ENCODE data around the gene CACNA1E.

CACNA1E gene

DNA sequence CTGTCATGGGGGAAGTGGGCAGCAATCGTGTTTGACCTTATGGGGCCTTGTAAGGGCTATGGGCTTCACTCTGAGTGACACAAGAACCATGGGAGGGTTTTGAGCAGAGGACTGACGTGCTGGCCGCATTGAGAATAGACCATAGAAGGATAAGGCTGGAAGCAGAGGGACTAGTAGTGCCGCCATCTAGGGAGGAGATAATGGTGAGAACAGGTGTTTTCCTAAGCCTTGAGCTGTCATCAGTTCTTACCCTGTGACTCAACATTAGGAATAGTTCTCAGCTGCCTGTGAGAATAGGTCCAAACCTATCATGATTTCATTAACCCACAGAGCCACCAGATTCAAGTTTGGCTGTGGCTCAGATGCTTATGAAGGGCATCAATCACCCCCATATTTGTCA, 228.5 kb downstream of the CACNA1E start:
- Histone ChIP-seq H3K79me2 (ENCODE audit: control insufficient read depth, insufficient read depth, low read length, poor library complexity) (no peaks in the 10 kb centered on the region), H3K27me3 (ENCODE audit: insufficient read depth, low read length) (no peaks in the 10 kb centered on the region), H3K79me1 (ENCODE audit: low read length) (no peaks in the 10 kb centered on the region), H3K4me2 (ENCODE audit: low read length) (no peak overlapping the region), H3K14ac (ENCODE audit: low read length) (no peak overlapping the region), H2BK12ac (ENCODE audit: low read length) (no peak overlapping the region), H3K4me3 (ENCODE audit: low read depth, low read length) (no peak overlapping the region), H3K4me1 (ENCODE audit: control insufficient read depth in 1 of 2, insufficient read depth in 2 of 2, low read length in 2 of 2) (no peaks in the 10 kb centered on the region), H4K8ac (ENCODE audit: low read depth, low read length) (no peak overlapping the region), H2BK5ac (ENCODE audit: low read depth, low read length, poor library complexity) (no peak overlapping the region), H3K23ac (ENCODE audit: low read length) (no peak overlapping the region), H4K12ac (ENCODE audit: low read depth, low read length) (no peak overlapping the region), H3K9me3 (ENCODE audit: insufficient read depth, low read depth, low read length) (peaks cover 5% of the 10 kb centered on the region), H3K9ac (ENCODE audit: low read length) (no peak overlapping the region), H2AK5ac (ENCODE audit: low read length) (no peak overlapping the region), H3K36me3 (ENCODE audit: control insufficient read depth in 1 of 2, insufficient read depth in 2 of 2, low read length in 2 of 2) (no peaks in the 10 kb centered on the region), H2BK120ac (ENCODE audit: insufficient read depth, low read length, poor library complexity) (no peak overlapping the region), H3K27ac (ENCODE audit: low read depth, low read length) (no peak overlapping the region), H4K91ac (ENCODE audit: low read depth, low read length) (no peak overlapping the region), H3K4ac (ENCODE audit: low read depth, low read length) (no peak overlapping the region), H3K18ac (ENCODE audit: low read length) (no peak overlapping the region), H2AFZ (ENCODE audit: insufficient read depth, low read length, poor library complexity) (no peak overlapping the region)
- no CpG with 5 or more reads among the region's 4 CpGs for WGBS (ENCODE audit: extremely low coverage, insufficient coverage, insufficient read length)
- DNase-seq: no peak

DNA sequence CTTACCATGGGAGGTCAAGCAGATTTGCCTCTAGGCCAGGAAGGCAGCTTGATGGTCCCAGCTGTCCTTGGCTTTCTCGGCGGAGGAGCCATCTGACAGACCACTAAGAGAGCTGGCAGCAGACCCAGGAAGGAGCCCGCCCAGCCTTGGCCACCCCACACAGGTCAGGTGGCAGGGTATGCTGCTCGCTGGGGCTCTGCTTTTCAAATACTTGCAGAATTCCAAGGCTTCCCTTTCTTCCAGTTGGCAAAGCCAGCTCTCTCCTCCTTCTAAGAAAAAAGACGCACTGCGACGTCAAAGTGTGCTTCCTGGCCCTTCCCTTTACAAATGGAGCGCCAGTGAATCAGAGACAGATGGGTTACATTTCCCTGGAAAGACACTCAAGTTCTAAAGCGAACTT, 229.4 kb downstream of the CACNA1E start:
- Histone ChIP-seq H3K27me3 (ENCODE audit: insufficient read depth, low read length) (no peaks in the 10 kb centered on the region), H3K4me2 (ENCODE audit: low read length) (no peak overlapping the region), H3K18ac (ENCODE audit: low read length) (no peak overlapping the region), H3K4me1 (ENCODE audit: control insufficient read depth in 1 of 2, insufficient read depth in 2 of 2, low read length in 2 of 2) (no peaks in the 10 kb centered on the region), H3K79me2 (ENCODE audit: control insufficient read depth, insufficient read depth, low read length, poor library complexity) (no peaks in the 10 kb centered on the region), H4K8ac (ENCODE audit: low read depth, low read length) (no peak overlapping the region), H3K9me3 (ENCODE audit: insufficient read depth, low read depth, low read length) (peaks cover 5% of the 10 kb centered on the region), H2BK120ac (ENCODE audit: insufficient read depth, low read length, poor library complexity) (no peak overlapping the region), H4K91ac (ENCODE audit: low read depth, low read length) (no peak overlapping the region), H3K14ac (ENCODE audit: low read length) (no peak overlapping the region), H2BK5ac (ENCODE audit: low read depth, low read length, poor library complexity) (no peak overlapping the region), H2AK5ac (ENCODE audit: low read length) (no peak overlapping the region), H2AFZ (ENCODE audit: insufficient read depth, low read length, poor library complexity) (no peak overlapping the region), H3K4ac (ENCODE audit: low read depth, low read length) (no peak overlapping the region), H4K12ac (ENCODE audit: low read depth, low read length) (no peak overlapping the region), H3K9ac (ENCODE audit: low read length) (no peak overlapping the region), H3K36me3 (ENCODE audit: control insufficient read depth in 1 of 2, insufficient read depth in 2 of 2, low read length in 2 of 2) (no peaks in the 10 kb centered on the region), H2BK12ac (ENCODE audit: low read length) (no peak overlapping the region), H3K23ac (ENCODE audit: low read length) (no peak overlapping the region), H3K4me3 (ENCODE audit: low read depth, low read length) (no peak overlapping the region), H3K79me1 (ENCODE audit: low read length) (no peaks in the 10 kb centered on the region), H3K27ac (ENCODE audit: low read depth, low read length) (no peak overlapping the region)
- whole genome bisulfite sequencing (ENCODE audit: extremely low coverage, insufficient coverage, insufficient read length): no CpG with 5 or more reads among the region's 9 CpGs
- no peak for DNase-seq

DNA sequence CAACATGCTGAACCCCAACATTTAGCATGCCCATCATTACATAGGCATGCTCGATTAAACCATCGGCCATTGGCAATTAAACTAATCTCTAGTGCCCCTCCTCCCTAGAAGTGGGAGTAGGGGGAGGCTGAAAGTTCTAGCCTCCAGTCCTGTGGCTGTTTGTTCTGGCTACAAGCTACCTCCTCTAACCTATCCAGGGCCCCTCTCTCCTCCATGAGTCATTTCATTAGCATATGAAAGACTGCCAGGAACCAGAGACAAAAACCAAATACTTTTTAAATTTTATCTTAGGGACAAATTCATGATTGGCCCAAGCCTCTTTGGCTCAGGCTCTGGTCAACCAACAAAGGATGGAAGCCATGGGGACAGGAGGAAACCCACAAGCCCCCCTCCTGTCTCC, 231.1 kb downstream of the CACNA1E start:
- H4K91ac ChIP-seq (ENCODE audit: low read depth, low read length): no peak overlapping the region
- H2BK5ac ChIP-seq (ENCODE audit: low read depth, low read length, poor library complexity): no peak overlapping the region
- no peak overlapping the region for H3K4me2 ChIP-seq (ENCODE audit: low read length)
- no peak overlapping the region for H2BK12ac ChIP-seq (ENCODE audit: low read length)
- no peak overlapping the region for H3K4ac ChIP-seq (ENCODE audit: low read depth, low read length)
- DNase-seq: no peak
- no peaks in the 10 kb centered on the region for H3K9me3 ChIP-seq (ENCODE audit: insufficient read depth, low read depth, low read length)
- H2AK5ac ChIP-seq (ENCODE audit: low read length): no peak overlapping the region
- H3K27ac ChIP-seq (ENCODE audit: low read depth, low read length): no peak overlapping the region
- no peaks in the 10 kb centered on the region for H3K79me1 ChIP-seq (ENCODE audit: low read length)
- no peaks in the 10 kb centered on the region for H3K4me1 ChIP-seq (ENCODE audit: control insufficient read depth in 1 of 2, insufficient read depth in 2 of 2, low read length in 2 of 2)
- H2AFZ ChIP-seq (ENCODE audit: insufficient read depth, low read length, poor library complexity): no peak overlapping the region
- H3K79me2 ChIP-seq (ENCODE audit: control insufficient read depth, insufficient read depth, low read length, poor library complexity): no peaks in the 10 kb centered on the region
- H3K4me3 ChIP-seq (ENCODE audit: low read depth, low read length): no peak overlapping the region
- no peak overlapping the region for H3K23ac ChIP-seq (ENCODE audit: low read length)
- H3K9ac ChIP-seq (ENCODE audit: low read length): no peak overlapping the region
- H3K27me3 ChIP-seq (ENCODE audit: insufficient read depth, low read length): no peaks in the 10 kb centered on the region
- H4K12ac ChIP-seq (ENCODE audit: low read depth, low read length): no peak overlapping the region
- no peak overlapping the region for H3K14ac ChIP-seq (ENCODE audit: low read length)
- no peak overlapping the region for H2BK120ac ChIP-seq (ENCODE audit: insufficient read depth, low read length, poor library complexity)
- WGBS (ENCODE audit: extremely low coverage, insufficient coverage, insufficient read length): no CpG with 5 or more reads among the region's 2 CpGs
- H3K18ac ChIP-seq (ENCODE audit: low read length): no peak overlapping the region
- H4K8ac ChIP-seq (ENCODE audit: low read depth, low read length): no peak overlapping the region
- no peaks in the 10 kb centered on the region for H3K36me3 ChIP-seq (ENCODE audit: control insufficient read depth in 1 of 2, insufficient read depth in 2 of 2, low read length in 2 of 2)

DNA sequence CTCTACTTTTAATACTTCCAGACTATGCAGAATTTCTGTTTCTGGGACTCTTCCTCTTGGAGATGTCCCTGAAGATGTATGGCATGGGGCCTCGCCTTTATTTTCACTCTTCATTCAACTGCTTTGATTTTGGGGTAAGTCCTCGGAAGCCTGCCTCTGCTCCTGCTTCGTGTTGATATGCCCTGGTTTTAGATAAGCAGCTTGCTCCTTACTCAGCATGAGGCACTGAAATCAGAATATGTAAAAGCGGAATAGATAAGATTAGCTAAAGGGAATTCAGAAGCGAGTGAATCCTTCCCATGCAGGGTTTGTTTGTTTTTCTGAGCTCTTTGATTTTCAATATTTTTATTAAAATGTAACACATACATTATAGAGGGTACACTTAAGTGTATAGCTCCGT, 234.7 kb downstream of the CACNA1E start:
- no peak overlapping the region for H4K12ac ChIP-seq (ENCODE audit: low read depth, low read length)
- no peaks in the 10 kb centered on the region for H3K27me3 ChIP-seq (ENCODE audit: insufficient read depth, low read length)
- no peaks in the 10 kb centered on the region for H3K79me2 ChIP-seq (ENCODE audit: control insufficient read depth, insufficient read depth, low read length, poor library complexity)
- no peak overlapping the region for H2AK5ac ChIP-seq (ENCODE audit: low read length)
- H3K9me3 ChIP-seq (ENCODE audit: insufficient read depth, low read depth, low read length): no peaks in the 10 kb centered on the region
- no peak overlapping the region for H2BK120ac ChIP-seq (ENCODE audit: insufficient read depth, low read length, poor library complexity)
- no peak overlapping the region for H3K4me2 ChIP-seq (ENCODE audit: low read length)
- WGBS (ENCODE audit: extremely low coverage, insufficient coverage, insufficient read length): no CpG with 5 or more reads among the region's 6 CpGs
- H3K4me1 ChIP-seq (ENCODE audit: control insufficient read depth in 1 of 2, insufficient read depth in 2 of 2, low read length in 2 of 2): no peaks in the 10 kb centered on the region
- no peak overlapping the region for H4K8ac ChIP-seq (ENCODE audit: low read depth, low read length)
- no peaks in the 10 kb centered on the region for H3K36me3 ChIP-seq (ENCODE audit: control insufficient read depth in 1 of 2, insufficient read depth in 2 of 2, low read length in 2 of 2)
- no peak overlapping the region for H3K9ac ChIP-seq (ENCODE audit: low read length)
- DNase-seq: no peak
- no peak overlapping the region for H2BK12ac ChIP-seq (ENCODE audit: low read length)
- H3K4ac ChIP-seq (ENCODE audit: low read depth, low read length): no peak overlapping the region
- H3K4me3 ChIP-seq (ENCODE audit: low read depth, low read length): no peak overlapping the region
- no peak overlapping the region for H3K27ac ChIP-seq (ENCODE audit: low read depth, low read length)
- H2AFZ ChIP-seq (ENCODE audit: insufficient read depth, low read length, poor library complexity): no peak overlapping the region
- H3K23ac ChIP-seq (ENCODE audit: low read length): no peak overlapping the region
- H2BK5ac ChIP-seq (ENCODE audit: low read depth, low read length, poor library complexity): no peak overlapping the region
- no peak overlapping the region for H4K91ac ChIP-seq (ENCODE audit: low read depth, low read length)
- no peak overlapping the region for H3K18ac ChIP-seq (ENCODE audit: low read length)
- no peak overlapping the region for H3K14ac ChIP-seq (ENCODE audit: low read length)
- no peaks in the 10 kb centered on the region for H3K79me1 ChIP-seq (ENCODE audit: low read length)
